Measurements from ENCODE around the gene HCK.

Gene HCK

GRCh38 chr20:32142991-32143390 lies 90.9 kb downstream of the HCK start:
- Histone ChIP-seq H3K4ac (ENCODE audit: low read depth, low read length) (no peak overlapping the region), H3K9ac (ENCODE audit: low read length) (no peak overlapping the region), H3K14ac (ENCODE audit: low read length) (no peak overlapping the region), H3K18ac (ENCODE audit: low read length) (no peak overlapping the region), H4K12ac (ENCODE audit: low read depth, low read length) (no peak overlapping the region), H2BK12ac (ENCODE audit: low read length) (no peak overlapping the region), H2AK5ac (ENCODE audit: low read length) (no peak overlapping the region), H3K27ac (ENCODE audit: low read depth, low read length) (no peak overlapping the region), H3K9me3 (ENCODE audit: insufficient read depth, low read depth, low read length) (peaks cover 5% of the 10 kb centered on the region), H3K4me1 (ENCODE audit: control insufficient read depth in 1 of 2, insufficient read depth in 2 of 2, low read length in 2 of 2) (no peaks in the 10 kb centered on the region), H3K27me3 (ENCODE audit: insufficient read depth, low read length) (no peaks in the 10 kb centered on the region), H4K8ac (ENCODE audit: low read depth, low read length) (no peak overlapping the region), H3K79me1 (ENCODE audit: low read length) (no peaks in the 10 kb centered on the region), H3K23ac (ENCODE audit: low read length) (no peak overlapping the region), H2AFZ (ENCODE audit: insufficient read depth, low read length, poor library complexity) (no peak overlapping the region), H3K79me2 (ENCODE audit: control insufficient read depth, insufficient read depth, low read length, poor library complexity) (no peaks in the 10 kb centered on the region), H3K4me2 (ENCODE audit: low read length) (no peak overlapping the region), H2BK5ac (ENCODE audit: low read depth, low read length, poor library complexity) (no peak overlapping the region), H2BK120ac (ENCODE audit: insufficient read depth, low read length, poor library complexity) (no peak overlapping the region), H4K91ac (ENCODE audit: low read depth, low read length) (no peak overlapping the region), H3K4me3 (ENCODE audit: low read depth, low read length) (no peak overlapping the region), H3K36me3 (ENCODE audit: control insufficient read depth in 1 of 2, insufficient read depth in 2 of 2, low read length in 2 of 2) (peaks cover 66 to 82% of the 10 kb centered on the region in 2 experiments)
- WGBS (ENCODE audit: extremely low coverage, insufficient coverage, insufficient read length): no CpG with 5 or more reads among the region's 15 CpGs
- DNase-seq: no peak

- Histone ChIP-seq H3K9me3 (ENCODE audit: insufficient read depth, low read depth, low read length) (peaks cover 5% of the 10 kb centered on the region), H3K27me3 (ENCODE audit: insufficient read depth, low read length) (no peaks in the 10 kb centered on the region), H2BK12ac (ENCODE audit: low read length) (no peak overlapping the region), H2BK120ac (ENCODE audit: insufficient read depth, low read length, poor library complexity) (no peak overlapping the region), H3K9ac (ENCODE audit: low read length) (no peak overlapping the region), H3K27ac (ENCODE audit: low read depth, low read length) (no peak overlapping the region), H4K91ac (ENCODE audit: low read depth, low read length) (no peak overlapping the region), H2AK5ac (ENCODE audit: low read length) (no peak overlapping the region), H4K12ac (ENCODE audit: low read depth, low read length) (no peak overlapping the region), H2BK5ac (ENCODE audit: low read depth, low read length, poor library complexity) (no peak overlapping the region), H3K4ac (ENCODE audit: low read depth, low read length) (no peak overlapping the region), H3K79me1 (ENCODE audit: low read length) (no peaks in the 10 kb centered on the region), H2AFZ (ENCODE audit: insufficient read depth, low read length, poor library complexity) (no peak overlapping the region), H3K18ac (ENCODE audit: low read length) (no peak overlapping the region), H4K8ac (ENCODE audit: low read depth, low read length) (no peak overlapping the region), H3K4me1 (ENCODE audit: control insufficient read depth in 1 of 2, insufficient read depth in 2 of 2, low read length in 2 of 2) (no peaks in the 10 kb centered on the region), H3K4me3 (ENCODE audit: low read depth, low read length) (no peak overlapping the region), H3K23ac (ENCODE audit: low read length) (no peak overlapping the region), H3K14ac (ENCODE audit: low read length) (no peak overlapping the region), H3K4me2 (ENCODE audit: low read length) (no peak overlapping the region), H3K79me2 (ENCODE audit: control insufficient read depth, insufficient read depth, low read length, poor library complexity) (no peaks in the 10 kb centered on the region), H3K36me3 (ENCODE audit: control insufficient read depth in 1 of 2, insufficient read depth in 2 of 2, low read length in 2 of 2) (peaks cover 63 to 71% of the 10 kb centered on the region in 2 experiments)
- no CpG with 5 or more reads among the region's 8 CpGs for WGBS (ENCODE audit: extremely low coverage, insufficient coverage, insufficient read length)
- DNase-seq: no peak
These were observed 93.0 kb downstream of the HCK start for GRCh38 chr20:32144898-32145662.

- Histone ChIP-seq H3K27me3 (ENCODE audit: insufficient read depth, low read length) (no peaks in the 10 kb centered on the region), H4K12ac (ENCODE audit: low read depth, low read length) (no peak overlapping the region), H4K91ac (ENCODE audit: low read depth, low read length) (no peak overlapping the region), H3K9ac (ENCODE audit: low read length) (no peak overlapping the region), H2BK12ac (ENCODE audit: low read length) (no peak overlapping the region), H3K23ac (ENCODE audit: low read length) (no peak overlapping the region), H3K27ac (ENCODE audit: low read depth, low read length) (no peak overlapping the region), H3K14ac (ENCODE audit: low read length) (no peak overlapping the region), H2AFZ (ENCODE audit: insufficient read depth, low read length, poor library complexity) (no peak overlapping the region), H2AK5ac (ENCODE audit: low read length) (no peak overlapping the region), H3K4ac (ENCODE audit: low read depth, low read length) (no peak overlapping the region), H3K4me3 (ENCODE audit: low read depth, low read length) (no peak overlapping the region), H3K36me3 (ENCODE audit: control insufficient read depth in 1 of 2, insufficient read depth in 2 of 2, low read length in 2 of 2) (peaks cover 58 to 67% of the 10 kb centered on the region in 2 experiments), H3K79me2 (ENCODE audit: control insufficient read depth, insufficient read depth, low read length, poor library complexity) (no peaks in the 10 kb centered on the region), H3K4me1 (ENCODE audit: control insufficient read depth in 1 of 2, insufficient read depth in 2 of 2, low read length in 2 of 2) (no peaks in the 10 kb centered on the region), H3K4me2 (ENCODE audit: low read length) (no peak overlapping the region), H2BK120ac (ENCODE audit: insufficient read depth, low read length, poor library complexity) (no peak overlapping the region), H3K9me3 (ENCODE audit: insufficient read depth, low read depth, low read length) (peaks cover 3% of the 10 kb centered on the region), H3K79me1 (ENCODE audit: low read length) (no peaks in the 10 kb centered on the region), H2BK5ac (ENCODE audit: low read depth, low read length, poor library complexity) (no peak overlapping the region), H4K8ac (ENCODE audit: low read depth, low read length) (no peak overlapping the region), H3K18ac (ENCODE audit: low read length) (no peak overlapping the region)
- no peak for DNase-seq
- no CpG with 5 or more reads among the region's 8 CpGs for WGBS (ENCODE audit: extremely low coverage, insufficient coverage, insufficient read length)
These were observed 97.6 kb downstream of the HCK start for GRCh38 chr20:32149566-32150170.

DNA sequence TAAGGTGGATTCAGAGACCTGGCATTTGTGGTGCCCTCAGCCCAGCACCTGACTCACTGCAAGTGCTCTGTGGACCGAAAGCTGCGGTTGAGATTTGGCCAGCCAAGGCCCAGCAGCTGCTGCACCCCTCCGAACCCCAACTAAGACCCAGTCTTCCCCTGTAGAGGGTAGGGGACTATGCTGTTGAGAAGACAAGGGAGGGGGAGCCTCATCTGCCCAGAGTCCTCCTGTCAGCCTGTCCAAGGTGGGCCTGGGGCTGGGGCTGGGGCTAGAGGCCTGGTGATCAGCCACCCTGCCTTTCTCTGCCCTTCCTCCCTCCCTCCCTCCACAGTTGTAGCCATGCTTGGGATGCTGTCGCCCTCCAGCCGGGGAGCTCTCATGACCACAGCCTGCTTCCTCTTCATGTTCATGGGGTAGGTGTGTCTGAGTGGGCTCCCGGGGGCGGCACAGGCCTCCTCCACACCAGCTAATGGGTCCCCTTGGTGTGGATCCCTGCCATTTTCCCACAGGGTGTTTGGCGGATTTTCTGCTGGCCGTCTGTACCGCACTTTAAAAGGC lies 98.3 kb downstream of the HCK start:
- no peak overlapping the region for H4K91ac ChIP-seq (ENCODE audit: low read depth, low read length)
- no peaks in the 10 kb centered on the region for H3K79me1 ChIP-seq (ENCODE audit: low read length)
- H3K14ac ChIP-seq (ENCODE audit: low read length): no peak overlapping the region
- H4K8ac ChIP-seq (ENCODE audit: low read depth, low read length): no peak overlapping the region
- no peak overlapping the region for H3K4me2 ChIP-seq (ENCODE audit: low read length)
- no peak overlapping the region for H3K27ac ChIP-seq (ENCODE audit: low read depth, low read length)
- no peak overlapping the region for H3K9ac ChIP-seq (ENCODE audit: low read length)
- peaks cover 55 to 65% of the 10 kb centered on the region in 2 experiments for H3K36me3 ChIP-seq (ENCODE audit: control insufficient read depth in 1 of 2, insufficient read depth in 2 of 2, low read length in 2 of 2)
- H3K4ac ChIP-seq (ENCODE audit: low read depth, low read length): no peak overlapping the region
- H2BK5ac ChIP-seq (ENCODE audit: low read depth, low read length, poor library complexity): no peak overlapping the region
- no peaks in the 10 kb centered on the region for H3K4me1 ChIP-seq (ENCODE audit: control insufficient read depth in 1 of 2, insufficient read depth in 2 of 2, low read length in 2 of 2)
- no peak overlapping the region for H2BK120ac ChIP-seq (ENCODE audit: insufficient read depth, low read length, poor library complexity)
- no peak overlapping the region for H3K23ac ChIP-seq (ENCODE audit: low read length)
- H3K79me2 ChIP-seq (ENCODE audit: control insufficient read depth, insufficient read depth, low read length, poor library complexity): no peaks in the 10 kb centered on the region
- H3K4me3 ChIP-seq (ENCODE audit: low read depth, low read length): no peak overlapping the region
- H3K9me3 ChIP-seq (ENCODE audit: insufficient read depth, low read depth, low read length): peaks cover 3% of the 10 kb centered on the region
- H2BK12ac ChIP-seq (ENCODE audit: low read length): no peak overlapping the region
- no peak for DNase-seq
- H2AFZ ChIP-seq (ENCODE audit: insufficient read depth, low read length, poor library complexity): no peak overlapping the region
- no peak overlapping the region for H3K18ac ChIP-seq (ENCODE audit: low read length)
- H4K12ac ChIP-seq (ENCODE audit: low read depth, low read length): no peak overlapping the region
- no CpG with 5 or more reads among the region's 10 CpGs for WGBS (ENCODE audit: extremely low coverage, insufficient coverage, insufficient read length)
- no peak overlapping the region for H2AK5ac ChIP-seq (ENCODE audit: low read length)
- H3K27me3 ChIP-seq (ENCODE audit: insufficient read depth, low read length): no peaks in the 10 kb centered on the region

Measured in trophoblast cell (in vitro differentiated cells and primary cell).